Fibroblast of villous mesenchyme (primary cell): Measurements from ENCODE around the gene RHBDD3. TPM values are rescaled to one million over a fixed set of nuclear protein-coding genes. Genes with fewer than 3 reads are reported as not detected.
"Not testable (repeated sequence)": the region's sequence is repeated elsewhere in the genome, so short reads cannot be mapped to it uniquely, and the experiment has no call there.

Experiments
- DNase-seq: peaks from one replicate; pipeline ENCODE4 v3.0.0-alpha.2; 2010; ENCODE audit warnings: low read depth
- H3K4me3 ChIP-seq: 2 replicates; pipeline ENCODE4 v1.5.1; 2011; ENCODE audit warnings: low read depth, mild to moderate bottlenecking, low read length
- CTCF ChIP-seq: IDR thresholded peaks from 2 replicates; pipeline ENCODE4 v1.5.1; 2012; ENCODE audit warnings: low read depth, mild to moderate bottlenecking, low read length; ENCODE audit not compliant: insufficient read depth
- total RNA-seq: library from RNA; depleted of rRNA; stranded (reverse); fragments of >200 nt; gene quantifications from 2 replicates; pipeline ENCODE4 v1.2.3, GENCODE V29; 2012

RHBDD3 gene
- total RNA-seq, 1 donor = 22.9 TPM

DNA sequence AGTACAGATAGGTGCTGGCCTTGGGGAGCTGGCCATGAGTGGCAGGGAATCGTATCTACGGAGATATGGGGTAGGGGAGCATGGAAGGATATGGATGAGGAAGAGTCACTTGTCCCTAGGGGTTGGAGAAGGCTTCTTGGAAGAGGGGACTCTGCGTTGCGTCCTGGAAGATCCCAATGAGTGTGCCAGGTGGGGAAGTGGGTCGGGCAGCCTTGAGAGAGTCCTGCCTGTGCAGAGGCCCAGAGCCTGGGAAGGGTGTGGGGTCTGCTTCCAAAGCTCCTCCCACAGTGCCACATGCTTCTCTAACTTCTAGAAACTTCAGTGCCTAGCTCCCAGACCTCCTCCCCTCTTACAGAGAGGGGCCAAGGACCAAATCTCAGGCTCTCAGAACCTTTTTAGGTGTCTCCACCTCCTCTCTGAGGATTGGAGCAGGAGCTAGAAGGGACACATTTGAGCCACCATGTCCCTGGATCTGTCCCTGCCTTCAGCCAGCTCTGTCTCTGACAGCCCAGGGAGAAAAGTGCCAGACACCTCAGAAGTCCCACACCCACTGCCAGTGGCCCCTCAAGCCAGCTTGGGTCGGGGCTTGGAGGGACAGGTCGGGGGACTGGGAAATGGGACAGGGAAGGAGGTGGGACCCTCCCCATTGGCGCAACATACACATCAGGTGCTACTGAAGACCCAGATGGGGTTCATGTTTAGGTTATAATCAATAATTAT lies 11.0 kb downstream of the RHBDD3 start:
- no peak for DNase-seq
- H3K4me3 ChIP-seq = no peak overlapping the region
- TF ChIP-seq CTCF = no peak

GRCh38 chr22:29255064-29255621 lies 12.6 kb downstream of the RHBDD3 start:
- DNase-seq = no peak
- no peak overlapping the region for H3K4me3 ChIP-seq
- TF ChIP-seq CTCF = no peak

- TF ChIP-seq CTCF = no peak
- no peak for DNase-seq
- no peak overlapping the region for H3K4me3 ChIP-seq
These were observed 13.5 kb downstream of the RHBDD3 start for GRCh38 chr22:29254286-29254660.

- DNase-seq = no peak
- H3K4me3 ChIP-seq = no peak overlapping the region
- no peak for TF ChIP-seq CTCF
These were observed 14.1 kb downstream of the RHBDD3 start for GRCh38 chr22:29253561-29254285.

DNA sequence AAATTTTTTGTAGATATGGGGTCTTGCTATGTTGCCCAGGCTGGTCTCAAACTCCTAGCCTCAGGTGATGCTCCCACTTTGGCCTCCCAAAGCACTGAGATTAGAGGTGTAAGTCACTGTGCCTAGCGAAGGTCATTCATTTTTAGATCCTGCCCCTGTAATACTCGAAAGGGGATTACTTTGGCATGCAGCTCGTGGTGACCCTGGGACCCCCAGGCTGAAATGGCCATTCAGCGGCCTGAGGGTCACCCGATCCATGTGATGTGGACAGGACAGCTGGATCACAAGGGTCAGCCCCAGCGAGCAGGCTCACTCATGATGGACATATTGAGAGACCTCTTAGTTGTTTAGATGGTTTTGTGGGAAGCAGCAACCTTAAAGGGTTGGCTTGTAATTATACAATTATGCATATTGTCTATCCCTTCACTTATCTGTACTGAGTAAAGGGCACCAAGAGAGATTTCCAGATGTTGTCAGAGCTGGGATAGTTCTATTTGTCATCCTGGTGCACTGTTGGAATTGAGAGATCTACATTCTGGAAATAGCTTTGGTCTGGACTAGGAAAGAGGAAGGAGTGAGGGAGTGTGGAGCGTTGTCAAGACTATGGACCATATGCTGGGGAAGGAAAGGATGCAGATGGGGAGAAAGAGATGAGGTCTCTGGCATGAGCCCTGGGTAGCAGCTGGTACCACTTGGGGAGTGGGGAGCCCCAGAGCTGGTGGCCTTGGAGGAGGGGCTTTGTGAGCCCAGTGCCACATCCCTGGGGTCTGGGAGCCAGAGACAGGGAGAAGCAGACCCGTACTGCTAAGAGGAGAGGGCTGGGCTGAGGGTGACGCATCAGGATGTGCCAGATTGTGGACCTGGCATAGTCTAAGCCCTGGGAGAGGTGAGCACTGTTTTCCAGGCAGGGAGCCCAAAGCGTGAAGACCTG lies 15.5 kb downstream of the RHBDD3 start:
- DNase-seq = no peak
- no peak for TF ChIP-seq CTCF
- no peak overlapping the region for H3K4me3 ChIP-seq

DNA sequence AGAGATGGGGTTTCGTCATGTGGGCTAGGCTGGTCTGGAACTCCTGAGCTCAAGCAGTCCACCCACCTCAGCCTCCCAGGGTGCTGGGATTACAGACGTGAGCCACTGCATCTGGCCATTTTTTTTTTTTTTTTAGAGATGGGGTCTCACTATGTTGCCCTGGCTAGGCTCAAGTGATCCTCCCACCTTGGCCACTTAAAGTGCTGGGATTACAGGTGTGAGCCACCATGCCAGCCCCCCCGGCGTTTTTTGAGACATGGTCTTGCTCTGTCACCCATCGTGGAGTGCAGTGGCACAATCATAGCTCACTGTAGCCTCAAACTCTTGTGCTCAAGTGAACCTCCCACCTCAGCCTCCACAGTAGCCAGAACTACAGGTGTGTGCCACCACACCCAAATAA lies 16.5 kb downstream of the RHBDD3 start:
- no peak overlapping the region for H3K4me3 ChIP-seq
- no peak for DNase-seq
- no peak for TF ChIP-seq CTCF

DNA sequence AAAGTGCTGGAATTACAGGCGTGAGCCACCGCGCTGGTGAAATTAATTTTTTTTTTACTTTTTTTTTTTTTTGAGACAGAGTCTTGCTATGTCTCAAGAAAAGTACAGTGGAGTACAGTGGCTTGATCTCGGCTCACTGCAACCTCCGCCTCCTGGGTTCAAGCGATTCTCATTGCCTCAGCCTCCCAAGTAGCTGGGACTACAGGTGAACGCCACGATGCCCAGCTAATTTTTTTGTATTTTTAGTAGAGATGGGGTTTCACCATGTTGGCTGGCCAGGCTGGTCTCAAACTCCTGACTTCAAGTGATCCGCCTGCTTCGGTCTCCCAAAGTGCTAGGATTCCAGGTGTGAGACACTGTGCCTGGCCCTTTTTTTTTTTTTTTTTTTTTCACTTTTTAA lies 19.9 kb downstream of the RHBDD3 start:
- H3K4me3 ChIP-seq, DNase-seq: not testable (repeated sequence)
